PC-3 (cell line): Measurements from ENCODE around the gene ARL6IP1. TPM values are rescaled to one million over a fixed set of nuclear protein-coding genes. Genes with fewer than 3 reads are reported as not detected.
A peak's percentile ranks its signal among the peaks of the same experiment; 100 is the strongest.
"Not testable (repeated sequence)": the region's sequence is repeated elsewhere in the genome, so short reads cannot be mapped to it uniquely, and the experiment has no call there.

Experiments used
- ATAC-seq: fragments of 200-7000 bp; cut with Tn5 transposase; 2 replicates; pipeline ENCODE4 v1.9.1; 2020; ENCODE audit warnings: mild to moderate bottlenecking, moderate library complexity
- BruUV-seq: library from RNA; stranded (reverse); fragments of 400-500 nt; replicated peaks from 2 replicates; lab custom pipeline; 2021; lab: Mats Ljungman, UMichigan
- CTCF ChIA-PET: fragments of 300-600 bp; sonication (Branson Sonifier 250); formaldehyde crosslinking; loops from one replicate; lab custom pipeline; 2022; ENCODE audit warnings: antibody characterized with exemption; lab: Charles Lee
- POLR2A ChIA-PET: fragments of 300-600 bp; sonication (Branson Sonifier 250); formaldehyde crosslinking; loops from one replicate; lab custom pipeline; 2022; ENCODE audit warnings: antibody characterized with exemption; ENCODE audit not compliant: unreplicated experiment; lab: Charles Lee
- DNase-seq: peaks from one replicate; pipeline ENCODE4 v3.0.0-alpha.2; 2015
- H2AFZ ChIP-seq: fragments of 300-600 bp; sonication (generic); 2 replicates; pipeline ENCODE4 v1.6.0; 2016; ENCODE audit warnings: antibody characterized with exemption, low read length
- H3F3A ChIP-seq: fragments of 300-600 bp; sonication (generic); one replicate; pipeline ENCODE4 v1.6.0; 2017; ENCODE audit warnings: antibody characterized with exemption, low read length, control low read depth, mild to moderate bottlenecking; ENCODE audit not compliant: unreplicated experiment
- H3K27ac ChIP-seq: fragments of 300-600 bp; sonication (generic); 2 replicates; pipeline ENCODE4 v1.5.1; 2016; ENCODE audit warnings: mild to moderate bottlenecking, low read length
- H3K27me3 ChIP-seq: fragments of 300-600 bp; sonication (generic); 2 replicates; pipeline ENCODE4 v1.6.1; 2016; ENCODE audit warnings: low read length, mixed read lengths
- H3K36me3 ChIP-seq: fragments of 300-600 bp; sonication (generic); 2 replicates; pipeline ENCODE4 v1.6.1; 2016; ENCODE audit warnings: low read depth, mixed run types, low read length, mixed read lengths
- H3K4me1 ChIP-seq: fragments of 300-600 bp; sonication (generic); 2 replicates; pipeline ENCODE4 v1.5.1; 2016; ENCODE audit warnings: low read length; ENCODE audit not compliant: insufficient read depth
- H3K4me2 ChIP-seq: fragments of 300-600 bp; sonication (generic); 2 replicates; pipeline ENCODE4 v1.6.0; 2016; ENCODE audit warnings: low read length
- H3K4me3 ChIP-seq: fragments of 300-600 bp; sonication (generic); 2 replicates; pipeline ENCODE4 v1.5.1; 2016; ENCODE audit warnings: mild to moderate bottlenecking, low read length, mixed read lengths
- H3K79me2 ChIP-seq: fragments of 300-600 bp; sonication (generic); 2 replicates; pipeline ENCODE4 v1.6.1; 2017; ENCODE audit warnings: low read length, mixed read lengths
- H3K9ac ChIP-seq: fragments of 300-600 bp; sonication (generic); 2 replicates; pipeline ENCODE4 v1.6.0; 2016; ENCODE audit warnings: mild to moderate bottlenecking, low read length
- H3K9me2 ChIP-seq: fragments of 300-600 bp; sonication (generic); replicated peaks from 2 replicates; pipeline ENCODE4 v1.6.1; 2016; ENCODE audit warnings: mixed run types, low read length, mixed read lengths
- H3K9me3 ChIP-seq: fragments of 300-600 bp; sonication (generic); 2 replicates; pipeline ENCODE4 v1.6.1; 2016; ENCODE audit warnings: low read length, mixed read lengths
- H4K20me1 ChIP-seq: fragments of 300-600 bp; sonication (generic); 2 replicates; pipeline ENCODE4 v1.6.1; 2016; ENCODE audit warnings: low read length, mixed read lengths
- intact Hi-C: fragments of 100-400 bp; cut with micrococcal nuclease; formaldehyde crosslinking; loops from 2 replicates; pipeline ENCODE4 v1.9.0; 2023
- total RNA-seq: library from RNA; depleted of rRNA; stranded (reverse); fragments of >200 nt; gene quantifications from 2 replicates; pipeline ENCODE4 v1.2.3, GENCODE V29; 2014

The ARL6IP1 gene
- total RNA-seq, 1 experiment from 2014 or later: 150 TPM

- H3K4me2 ChIP-seq, H3K9ac ChIP-seq, POLR2A ChIA-PET, H3K4me3 ChIP-seq, H3K36me3 ChIP-seq, H3K27me3 ChIP-seq, H3F3A ChIP-seq, intact Hi-C loops, H3K27ac ChIP-seq, H3K4me1 ChIP-seq, H2AFZ ChIP-seq, H3K9me2 ChIP-seq, BruUV-seq, DNase-seq, CTCF ChIA-PET, H3K79me2 ChIP-seq, H4K20me1 ChIP-seq, H3K9me3 ChIP-seq: not testable (repeated sequence)
- peak; percentile 29; the same call in 1 of the 2 replicates for ATAC-seq
Measured at GRCh38 chr16:18776334-18776733, 25.0 kb downstream of the ARL6IP1 start.

- H3K9ac ChIP-seq, H3K4me2 ChIP-seq, DNase-seq, H2AFZ ChIP-seq, H4K20me1 ChIP-seq, BruUV-seq, H3K4me3 ChIP-seq, H3K9me2 ChIP-seq, H3K27me3 ChIP-seq, H3K4me1 ChIP-seq, H3K27ac ChIP-seq, POLR2A ChIA-PET, CTCF ChIA-PET, H3K9me3 ChIP-seq, intact Hi-C loops, H3K36me3 ChIP-seq, ATAC-seq, H3K79me2 ChIP-seq, H3F3A ChIP-seq: not testable (repeated sequence)
Measured at GRCh38 chr16:18774651-18775050, 26.7 kb downstream of the ARL6IP1 start.

- BruUV-seq, H3K9me2 ChIP-seq, ATAC-seq, H3F3A ChIP-seq, CTCF ChIA-PET, H4K20me1 ChIP-seq, H3K27me3 ChIP-seq, DNase-seq, H3K4me1 ChIP-seq, H3K36me3 ChIP-seq, H3K4me3 ChIP-seq, H3K9me3 ChIP-seq, H2AFZ ChIP-seq, POLR2A ChIA-PET, H3K9ac ChIP-seq, H3K27ac ChIP-seq, intact Hi-C loops, H3K4me2 ChIP-seq, H3K79me2 ChIP-seq: not testable (repeated sequence)
Measured at GRCh38 chr16:18772171-18772570, 29.2 kb downstream of the ARL6IP1 start.

- DNase-seq, H3K4me1 ChIP-seq, H3K4me3 ChIP-seq, H3K36me3 ChIP-seq, H3K9me2 ChIP-seq, H3K4me2 ChIP-seq, H2AFZ ChIP-seq, H3K9ac ChIP-seq, POLR2A ChIA-PET, H3F3A ChIP-seq, BruUV-seq, H3K79me2 ChIP-seq, H3K27me3 ChIP-seq, H3K27ac ChIP-seq, intact Hi-C loops, H4K20me1 ChIP-seq, H3K9me3 ChIP-seq, CTCF ChIA-PET, ATAC-seq: not testable (repeated sequence)
Measured at GRCh38 chr16:18770336-18770962, 30.9 kb downstream of the ARL6IP1 start.

- BruUV-seq, H3K27me3 ChIP-seq, POLR2A ChIA-PET, H3K27ac ChIP-seq, H3F3A ChIP-seq, H3K36me3 ChIP-seq, H3K4me2 ChIP-seq, H3K79me2 ChIP-seq, H3K9me2 ChIP-seq, H3K4me1 ChIP-seq, H3K9ac ChIP-seq, H3K4me3 ChIP-seq, H3K9me3 ChIP-seq, ATAC-seq, intact Hi-C loops, H2AFZ ChIP-seq, DNase-seq, CTCF ChIA-PET, H4K20me1 ChIP-seq: not testable (repeated sequence)
Measured at GRCh38 chr16:18767217-18767616, 34.1 kb downstream of the ARL6IP1 start.

- BruUV-seq, POLR2A ChIA-PET, H4K20me1 ChIP-seq, H3F3A ChIP-seq, intact Hi-C loops, H3K27me3 ChIP-seq, H3K79me2 ChIP-seq, H3K27ac ChIP-seq, DNase-seq, H3K4me2 ChIP-seq, H2AFZ ChIP-seq, H3K4me1 ChIP-seq, H3K9ac ChIP-seq, H3K4me3 ChIP-seq, CTCF ChIA-PET, H3K36me3 ChIP-seq, H3K9me3 ChIP-seq, H3K9me2 ChIP-seq: not testable (repeated sequence)
- peak; percentile 61 for ATAC-seq
Measured at GRCh38 chr16:18762713-18763112, 38.6 kb downstream of the ARL6IP1 start.
